22Rv1 (cell line): ENCODE results near the gene C1QTNF1.
A peak's percentile ranks its signal among the peaks of the same experiment; 100 is the strongest.

ENCODE experiments used
- H3K27ac ChIP-seq: fragments of 450-650 bp; 2 replicates; pipeline ENCODE4 v1.5.1; 2017
- ZFX ChIP-seq: fragments of 450-650 bp; IDR thresholded peaks from 2 replicates; pipeline ENCODE4 v1.6.1; 2017; ENCODE audit warnings: antibody characterized with exemption, borderline replicate concordance
- TF ChIP-seq, protein P1 (sequence below): fragments of 450-650 bp; IDR thresholded peaks from 2 replicates; pipeline ENCODE4 v1.5.1; 2017; ENCODE audit warnings: mild to moderate bottlenecking

Gene C1QTNF1

DNA sequence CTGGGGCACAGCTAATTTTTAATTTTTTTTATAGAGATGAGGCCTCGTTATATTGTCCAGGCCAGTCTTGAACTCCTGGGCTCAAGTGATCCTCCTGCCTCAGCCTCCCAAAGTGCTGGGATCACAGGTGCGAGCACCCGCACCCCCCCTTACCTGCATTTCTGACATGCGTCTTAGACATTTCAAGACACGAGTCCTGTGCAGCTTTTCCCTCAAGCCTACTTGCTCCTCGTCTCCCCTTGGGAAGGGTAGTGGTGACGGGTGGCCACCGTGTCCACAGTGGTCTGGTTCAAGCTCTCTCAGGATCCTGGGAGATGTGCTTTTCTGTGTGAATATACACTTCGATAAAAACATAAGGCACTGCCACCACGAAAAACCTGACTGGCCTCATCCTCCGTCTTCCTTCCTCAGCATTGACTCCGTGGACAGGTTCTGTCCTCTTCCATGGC is 24.0 kb upstream of the C1QTNF1 start:
- peak overlapping the region; percentile 87 for H3K27ac ChIP-seq
- TF ChIP-seq, protein P1, sequence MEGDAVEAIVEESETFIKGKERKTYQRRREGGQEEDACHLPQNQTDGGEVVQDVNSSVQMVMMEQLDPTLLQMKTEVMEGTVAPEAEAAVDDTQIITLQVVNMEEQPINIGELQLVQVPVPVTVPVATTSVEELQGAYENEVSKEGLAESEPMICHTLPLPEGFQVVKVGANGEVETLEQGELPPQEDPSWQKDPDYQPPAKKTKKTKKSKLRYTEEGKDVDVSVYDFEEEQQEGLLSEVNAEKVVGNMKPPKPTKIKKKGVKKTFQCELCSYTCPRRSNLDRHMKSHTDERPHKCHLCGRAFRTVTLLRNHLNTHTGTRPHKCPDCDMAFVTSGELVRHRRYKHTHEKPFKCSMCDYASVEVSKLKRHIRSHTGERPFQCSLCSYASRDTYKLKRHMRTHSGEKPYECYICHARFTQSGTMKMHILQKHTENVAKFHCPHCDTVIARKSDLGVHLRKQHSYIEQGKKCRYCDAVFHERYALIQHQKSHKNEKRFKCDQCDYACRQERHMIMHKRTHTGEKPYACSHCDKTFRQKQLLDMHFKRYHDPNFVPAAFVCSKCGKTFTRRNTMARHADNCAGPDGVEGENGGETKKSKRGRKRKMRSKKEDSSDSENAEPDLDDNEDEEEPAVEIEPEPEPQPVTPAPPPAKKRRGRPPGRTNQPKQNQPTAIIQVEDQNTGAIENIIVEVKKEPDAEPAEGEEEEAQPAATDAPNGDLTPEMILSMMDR, result no peak
- TF ChIP-seq ZFX, result no peak

DNA sequence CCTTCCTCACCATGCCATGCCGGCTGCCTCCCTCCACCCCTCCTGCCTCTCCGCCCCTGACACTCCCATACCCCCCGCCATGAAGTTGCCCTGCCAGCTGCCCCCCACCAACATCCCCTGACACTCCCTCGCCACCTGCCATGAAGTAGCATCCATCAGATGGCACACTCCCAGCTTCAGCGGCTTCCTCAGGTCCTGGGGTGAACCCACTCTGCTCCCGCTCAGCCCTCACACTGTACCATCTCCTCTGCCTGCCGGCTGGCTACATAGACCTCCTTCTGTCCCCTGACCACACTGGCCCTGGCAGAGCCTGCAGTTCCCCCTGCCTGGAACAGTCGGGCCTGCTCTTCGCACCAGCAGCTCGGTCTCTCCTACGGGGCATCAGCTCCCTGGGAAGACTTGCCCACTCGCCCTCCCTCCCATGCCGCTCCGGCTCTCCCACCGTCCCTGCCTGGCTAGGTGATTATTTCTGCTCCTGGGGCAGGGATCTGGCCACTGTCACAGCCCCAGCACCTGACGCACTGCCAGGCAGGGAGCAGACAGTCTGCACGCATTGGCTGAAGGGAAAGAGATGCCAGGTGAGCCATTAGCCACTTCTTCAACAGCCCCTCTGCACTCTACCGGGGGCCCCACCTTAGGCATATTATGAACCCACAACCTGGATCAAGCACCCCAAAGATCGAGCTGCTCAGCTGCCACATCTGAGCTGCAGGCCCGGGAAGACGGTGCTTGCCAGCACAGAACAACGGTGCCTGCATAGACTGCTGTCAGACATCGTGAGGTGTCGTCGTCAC is 23.4 kb upstream of the C1QTNF1 start:
- H3K27ac ChIP-seq, result peak overlapping the region; percentile 87
- TF ChIP-seq, protein P1, result no peak
- TF ChIP-seq ZFX, result no peak

DNA sequence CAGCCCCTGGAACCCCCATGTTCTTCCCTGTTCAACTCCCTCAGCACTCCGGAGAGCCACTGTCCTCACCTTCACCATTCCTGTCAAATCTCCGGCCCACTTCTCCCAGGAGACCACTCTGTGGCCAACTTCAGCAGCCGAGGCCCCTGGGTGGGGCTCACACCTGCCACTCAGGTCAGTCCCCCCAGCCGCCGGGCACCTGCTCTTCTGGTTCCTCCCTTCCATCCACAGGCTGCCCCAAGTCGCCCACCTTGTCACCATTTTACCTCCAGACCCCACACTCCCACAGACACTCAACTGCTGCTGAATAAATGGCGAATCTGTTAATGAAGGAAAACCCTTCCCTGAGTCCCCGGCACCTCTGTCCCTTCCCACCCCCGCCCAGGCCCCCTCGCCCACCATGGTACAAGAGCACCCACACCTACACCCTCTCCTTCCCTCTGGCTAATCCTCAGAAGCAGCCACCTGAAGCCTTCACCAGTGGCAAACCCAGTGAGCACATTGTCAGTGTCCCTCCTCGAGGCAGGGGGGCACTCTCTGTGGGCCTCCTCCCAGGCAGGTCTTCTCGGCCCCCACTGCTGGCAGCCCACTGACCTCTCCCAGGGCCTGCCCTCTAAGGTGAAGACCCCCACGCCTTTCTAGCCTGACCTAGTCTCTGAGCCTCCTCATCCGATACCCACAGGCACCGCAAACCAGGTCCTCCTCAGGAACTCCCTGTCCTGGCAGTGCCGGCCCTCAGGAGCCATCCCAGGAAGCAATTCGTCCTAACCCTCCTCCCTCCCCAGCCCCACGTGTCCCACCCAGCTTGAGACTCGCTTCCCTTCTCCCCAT is 22.6 kb upstream of the C1QTNF1 start:
- no peak for TF ChIP-seq ZFX
- TF ChIP-seq, protein P1, result no peak
- H3K27ac ChIP-seq, result peak overlapping the region; percentile 46

DNA sequence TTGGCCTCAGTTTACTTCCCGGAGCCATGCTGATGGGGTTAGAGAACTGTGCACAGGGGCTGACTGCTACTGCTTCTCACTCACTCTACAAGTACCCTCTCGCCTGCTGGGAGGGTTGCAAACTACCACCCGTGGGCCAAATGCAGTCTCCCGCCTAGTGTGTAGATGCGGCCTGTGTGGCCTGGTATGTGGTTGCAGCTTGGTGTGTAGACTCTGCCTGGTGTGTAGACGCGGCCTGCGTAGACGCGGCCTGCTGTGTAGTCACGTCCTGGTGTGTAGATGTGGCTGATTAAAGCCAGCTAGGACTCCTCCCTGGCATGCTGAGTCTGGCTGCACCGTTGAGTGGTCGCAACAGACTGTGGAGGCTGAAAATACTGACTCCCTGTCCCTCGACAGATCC is 21.7 kb upstream of the C1QTNF1 start:
- TF ChIP-seq, protein P1, result no peak
- no peak for TF ChIP-seq ZFX
- H3K27ac ChIP-seq, result peak overlapping the region; percentile 46

DNA sequence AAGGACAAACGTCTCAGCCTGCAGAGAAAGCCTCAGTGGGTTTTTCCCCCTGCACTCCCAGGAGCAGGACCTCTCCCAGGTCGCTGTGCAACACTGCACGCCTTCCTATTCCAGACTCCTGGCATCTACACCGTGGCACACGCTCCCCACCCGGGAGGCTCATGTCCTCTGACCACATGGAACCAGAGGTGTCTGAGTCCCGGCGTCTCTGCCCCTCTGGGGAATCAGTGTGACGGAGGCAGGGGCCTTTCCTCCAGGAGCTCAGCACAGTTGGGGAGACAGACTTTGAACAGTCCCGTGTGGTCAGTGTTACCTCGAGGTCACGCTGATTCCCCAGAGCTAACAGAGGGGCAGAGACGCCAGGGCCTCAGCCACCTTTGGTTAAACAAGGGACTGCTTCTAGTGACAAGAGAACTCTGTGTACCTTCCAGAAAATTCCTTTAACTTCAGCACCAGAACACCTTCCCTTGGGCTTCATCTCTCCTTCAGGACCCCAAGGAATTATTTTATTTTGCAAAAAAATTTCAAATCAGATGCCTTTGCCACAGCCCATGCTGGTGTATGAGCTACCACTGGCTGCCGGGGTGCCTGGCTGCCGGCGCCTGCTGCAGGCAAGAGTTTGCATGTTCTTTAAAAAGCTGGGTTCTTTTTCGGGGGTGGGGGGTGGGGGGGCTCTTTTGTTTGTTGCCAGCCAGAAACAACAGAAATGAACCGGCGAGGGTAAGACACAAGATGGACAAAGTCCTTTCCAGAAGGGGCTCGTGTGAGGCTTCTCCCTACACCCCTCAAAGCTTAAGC is 21.0 kb upstream of the C1QTNF1 start:
- H3K27ac ChIP-seq, result peak overlapping the region; percentile 46
- TF ChIP-seq, protein P1, result no peak
- no peak for TF ChIP-seq ZFX

DNA sequence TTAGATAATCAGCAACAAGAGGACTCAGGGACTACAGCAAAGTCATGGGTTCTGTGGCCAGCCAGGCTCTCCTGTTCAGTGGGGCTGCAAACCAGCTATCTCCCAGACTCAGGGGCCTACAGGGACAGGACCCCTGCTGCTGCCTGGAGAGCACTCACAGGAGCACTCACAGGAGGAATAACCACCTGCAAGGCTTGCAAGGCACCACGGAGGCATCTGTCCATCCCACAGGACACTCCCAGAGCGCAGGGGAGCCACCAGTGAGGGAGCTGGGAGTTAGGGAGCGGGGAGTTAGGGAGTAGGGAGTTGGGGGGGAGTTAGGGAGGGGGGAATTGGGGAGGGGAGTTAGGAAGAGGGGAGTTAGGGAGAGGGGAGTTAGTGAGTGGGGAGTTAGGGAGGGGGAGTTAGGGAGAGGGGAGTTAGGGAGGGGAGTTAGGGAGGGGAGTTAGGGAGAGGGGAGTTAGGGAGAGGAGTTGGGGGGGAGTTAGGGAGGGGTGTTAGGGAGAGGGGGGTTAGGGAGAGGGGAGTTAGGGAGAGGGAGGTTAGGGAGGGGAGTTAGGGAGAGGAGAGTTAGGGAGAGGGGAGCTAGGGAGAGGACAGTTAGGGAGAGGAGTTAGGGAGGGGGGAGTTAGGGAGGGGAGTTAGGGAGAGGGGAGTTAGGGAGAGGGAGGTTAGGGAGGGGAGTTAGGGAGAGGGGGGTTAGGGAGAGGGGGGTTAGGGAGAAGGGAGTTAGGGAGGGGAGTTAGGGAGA is 20.1 kb upstream of the C1QTNF1 start:
- TF ChIP-seq, protein P1, result no peak
- TF ChIP-seq ZFX, result no peak
- peak overlapping the region; percentile 46 for H3K27ac ChIP-seq
